ENCODE data around the gene TMEM140.

Gene TMEM140

DNA sequence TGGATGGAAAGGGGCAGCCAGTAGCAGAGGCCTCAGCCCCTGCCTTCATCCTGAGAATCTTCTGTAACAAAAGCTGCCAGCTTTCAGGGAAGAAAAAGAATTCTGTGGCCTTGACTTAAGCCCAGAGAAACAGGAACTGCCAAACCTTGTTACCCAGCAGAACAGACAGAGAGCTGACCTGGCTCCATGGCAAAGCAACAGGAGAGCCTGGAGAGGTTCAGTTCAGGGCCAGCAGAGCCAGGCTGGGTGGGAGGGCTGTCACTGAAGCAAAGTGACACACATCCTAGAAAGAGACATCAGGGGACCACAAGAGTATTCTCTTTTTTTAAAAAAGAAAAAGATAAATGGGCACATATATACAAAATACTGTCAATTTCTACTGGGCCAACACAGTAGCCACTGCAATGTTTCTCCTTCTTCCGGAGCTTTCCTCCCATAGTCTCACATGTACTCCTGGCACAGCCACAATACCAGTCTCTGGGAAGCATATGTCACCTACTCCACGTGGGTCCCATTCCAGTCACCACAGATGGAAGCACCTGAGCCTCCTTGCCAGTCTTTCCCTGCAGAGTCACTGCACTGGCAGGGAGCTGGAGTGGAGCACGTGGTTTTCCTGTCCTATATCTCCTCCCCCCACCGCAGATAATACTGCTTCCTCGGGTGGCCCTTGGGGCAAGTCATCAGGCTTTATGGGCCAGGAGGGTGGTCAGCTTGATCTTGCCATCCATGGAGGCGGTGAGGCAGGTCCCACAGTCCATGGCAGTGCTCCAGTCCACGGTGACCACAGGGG is 37.8 kb downstream of the TMEM140 start:
- Histone ChIP-seq H3K27me3 (ENCODE audit: insufficient read depth, low read depth, severe bottlenecking) (no peaks in the 10 kb centered on the region), H3K4me3 (ENCODE audit: low read depth, low read length) (no peak overlapping the region), H3K9me3 (ENCODE audit: severe bottlenecking) (peaks cover 13% of the 10 kb centered on the region), H3K36me3 (peaks cover 27% of the 10 kb centered on the region), H3K27ac (no peak overlapping the region)
- no peak for DNase-seq
- TF ChIP-seq, protein P1, sequence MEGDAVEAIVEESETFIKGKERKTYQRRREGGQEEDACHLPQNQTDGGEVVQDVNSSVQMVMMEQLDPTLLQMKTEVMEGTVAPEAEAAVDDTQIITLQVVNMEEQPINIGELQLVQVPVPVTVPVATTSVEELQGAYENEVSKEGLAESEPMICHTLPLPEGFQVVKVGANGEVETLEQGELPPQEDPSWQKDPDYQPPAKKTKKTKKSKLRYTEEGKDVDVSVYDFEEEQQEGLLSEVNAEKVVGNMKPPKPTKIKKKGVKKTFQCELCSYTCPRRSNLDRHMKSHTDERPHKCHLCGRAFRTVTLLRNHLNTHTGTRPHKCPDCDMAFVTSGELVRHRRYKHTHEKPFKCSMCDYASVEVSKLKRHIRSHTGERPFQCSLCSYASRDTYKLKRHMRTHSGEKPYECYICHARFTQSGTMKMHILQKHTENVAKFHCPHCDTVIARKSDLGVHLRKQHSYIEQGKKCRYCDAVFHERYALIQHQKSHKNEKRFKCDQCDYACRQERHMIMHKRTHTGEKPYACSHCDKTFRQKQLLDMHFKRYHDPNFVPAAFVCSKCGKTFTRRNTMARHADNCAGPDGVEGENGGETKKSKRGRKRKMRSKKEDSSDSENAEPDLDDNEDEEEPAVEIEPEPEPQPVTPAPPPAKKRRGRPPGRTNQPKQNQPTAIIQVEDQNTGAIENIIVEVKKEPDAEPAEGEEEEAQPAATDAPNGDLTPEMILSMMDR (IDR thresholded peaks at IDR 0.05; ENCODE audit: low read depth, low read length) = no peak

DNA sequence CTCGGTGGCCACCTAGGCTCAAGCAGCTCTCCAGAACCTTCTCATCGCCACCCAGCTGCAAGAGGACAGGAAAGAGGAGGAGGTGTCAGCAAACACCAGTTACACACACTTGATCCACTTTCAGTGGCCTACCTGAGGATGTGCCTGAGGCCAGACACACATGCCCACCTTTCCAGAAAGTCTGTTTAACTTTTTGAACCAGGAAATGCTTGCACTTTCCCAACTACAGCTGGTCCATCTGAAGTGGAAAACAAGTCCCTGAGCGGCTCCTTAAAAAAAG is 38.3 kb downstream of the TMEM140 start:
- no peak for DNase-seq
- Histone ChIP-seq H3K9me3 (ENCODE audit: severe bottlenecking) (peaks cover 8% of the 10 kb centered on the region), H3K4me3 (ENCODE audit: low read depth, low read length) (no peak overlapping the region), H3K36me3 (peaks cover 30% of the 10 kb centered on the region), H3K27me3 (ENCODE audit: insufficient read depth, low read depth, severe bottlenecking) (no peaks in the 10 kb centered on the region), H3K27ac (no peak overlapping the region)
- TF ChIP-seq, protein P1 (IDR thresholded peaks at IDR 0.05; ENCODE audit: low read depth, low read length) = no peak

DNA sequence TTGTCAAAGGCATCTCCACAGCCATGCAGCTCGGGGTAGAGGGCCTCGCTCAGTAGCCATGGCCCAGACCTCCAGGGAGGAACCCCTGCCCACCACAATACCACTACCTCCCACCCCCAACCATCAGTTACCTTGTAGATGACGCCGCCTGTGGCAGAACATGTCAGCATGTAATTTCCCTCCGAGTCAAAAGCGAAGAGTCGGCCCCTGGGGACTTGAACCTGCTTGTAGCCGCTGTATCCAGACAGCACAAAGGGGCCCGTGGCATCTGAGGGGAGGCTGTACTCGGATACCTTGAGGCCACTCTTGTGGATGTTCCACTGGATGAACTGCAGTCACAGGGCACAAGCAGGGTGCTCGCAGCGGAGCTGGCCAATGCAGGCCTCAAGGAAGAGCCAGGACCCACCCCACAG is 39.0 kb downstream of the TMEM140 start:
- TF ChIP-seq, protein P1 (IDR thresholded peaks at IDR 0.05; ENCODE audit: low read depth, low read length) = no peak
- H3K36me3 ChIP-seq = peaks cover 31% of the 10 kb centered on the region
- H3K27ac ChIP-seq = no peak overlapping the region
- H3K9me3 ChIP-seq (ENCODE audit: severe bottlenecking) = peaks cover 1% of the 10 kb centered on the region
- DNase-seq = no peak
- H3K4me3 ChIP-seq (ENCODE audit: low read depth, low read length) = no peak overlapping the region
- H3K27me3 ChIP-seq (ENCODE audit: insufficient read depth, low read depth, severe bottlenecking) = no peaks in the 10 kb centered on the region

DNA sequence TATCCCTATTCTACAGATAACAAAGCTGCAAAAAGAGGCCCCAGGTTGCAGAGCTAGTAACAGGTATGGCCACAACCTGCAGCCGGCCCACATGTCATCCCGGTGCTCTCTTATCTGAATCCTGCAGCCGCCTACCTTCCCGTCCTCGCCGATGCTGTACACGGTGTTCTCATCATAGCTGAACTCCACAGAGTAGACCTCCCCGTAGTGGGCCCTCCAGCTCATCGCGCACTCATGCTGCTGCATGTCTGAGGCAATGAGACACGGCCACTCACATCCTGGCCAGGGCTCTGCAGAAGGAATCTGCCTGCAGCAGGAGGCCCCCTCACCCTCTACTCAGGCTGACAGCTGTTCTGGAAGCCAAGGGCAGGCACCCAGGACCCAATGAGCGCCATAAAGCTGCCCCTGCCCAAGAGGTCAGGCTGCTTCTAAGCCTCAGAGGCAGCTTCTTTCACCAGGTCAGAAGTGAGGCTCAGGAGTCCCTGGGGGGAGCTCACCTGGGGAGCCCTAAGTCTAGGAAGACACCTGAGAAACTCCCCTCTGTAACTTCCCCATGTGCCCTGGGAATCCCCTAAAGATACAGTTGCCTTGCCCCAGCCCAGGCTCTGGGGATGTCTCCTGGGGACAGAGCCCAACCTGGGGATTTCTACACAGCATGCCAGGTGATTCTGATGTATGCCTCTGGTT is 40.6 kb downstream of the TMEM140 start:
- Histone ChIP-seq H3K4me3 (ENCODE audit: low read depth, low read length) (no peak overlapping the region), H3K36me3 (peaks cover 37% of the 10 kb centered on the region), H3K27me3 (ENCODE audit: insufficient read depth, low read depth, severe bottlenecking) (no peaks in the 10 kb centered on the region), H3K27ac (no peak overlapping the region), H3K9me3 (ENCODE audit: severe bottlenecking) (no peaks in the 10 kb centered on the region)
- TF ChIP-seq, protein P1 (IDR thresholded peaks at IDR 0.05; ENCODE audit: low read depth, low read length) = no peak
- no peak for DNase-seq

DNA sequence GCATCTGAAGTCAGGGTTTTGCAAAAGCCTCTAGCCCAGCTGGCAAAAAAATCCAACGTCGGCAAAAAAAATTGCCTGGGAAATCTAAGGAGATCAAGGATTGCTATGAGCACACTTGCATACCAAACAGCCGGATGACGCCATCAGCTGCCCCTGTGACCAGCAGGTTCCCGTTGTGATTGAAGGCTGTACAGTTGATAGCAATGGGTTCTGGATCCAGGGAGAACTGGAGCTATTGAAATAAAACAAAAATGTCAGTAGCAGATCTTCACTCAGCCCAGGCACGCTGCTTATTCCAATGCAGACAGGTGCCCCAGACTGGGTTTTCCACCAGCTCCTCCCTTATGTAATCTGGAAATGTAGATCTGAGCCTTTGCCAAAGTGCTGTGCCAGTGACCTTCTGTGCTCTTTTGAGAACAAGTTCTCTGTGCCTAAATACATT is 41.4 kb downstream of the TMEM140 start:
- H3K36me3 ChIP-seq = peaks cover 37% of the 10 kb centered on the region
- TF ChIP-seq, protein P1 (IDR thresholded peaks at IDR 0.05; ENCODE audit: low read depth, low read length) = no peak
- H3K27ac ChIP-seq = no peak overlapping the region
- no peak for DNase-seq
- H3K27me3 ChIP-seq (ENCODE audit: insufficient read depth, low read depth, severe bottlenecking) = no peaks in the 10 kb centered on the region
- no peak overlapping the region for H3K4me3 ChIP-seq (ENCODE audit: low read depth, low read length)
- no peaks in the 10 kb centered on the region for H3K9me3 ChIP-seq (ENCODE audit: severe bottlenecking)

Measured in WERI-Rb-1 (cell line).